Pancreas (tissue), 10 donors: ENCODE results near the gene GMPPB. TPM values are rescaled to one million over a fixed set of nuclear protein-coding genes. Genes with fewer than 3 reads are reported as not detected.
A peak's percentile ranks its signal among the peaks of the same experiment; 100 is the strongest.

Experiments used
- ATAC-seq, 4 donors: fragments of 200-7000 bp; cut with Tn5 transposase; one replicate each; pipeline versions ENCODE4 v1.8.0 to v1.9.1; 2020; ENCODE audit warnings: mild to moderate bottlenecking in 4 of 4, moderate library complexity in 4 of 4
- DNase-seq, 6 donors: peaks; one replicate each; pipeline ENCODE4 v3.0.0-alpha.2; 2020
- FAIRE-seq: peaks from 2 replicates; lab custom pipeline; 2012; peaks lifted over from hg19 to GRCh38; lab: Jason Lieb, UNC
- H3K27ac ChIP-seq, 4 donors: fragments of 200-600 bp; sonication (generic); 1 replicate in 3 of 4; 2 replicates in 1 of 4; pipeline versions ENCODE4 v1.5.0 to v1.8.0; 2020
- H3K27me3 ChIP-seq, 4 donors: fragments of 200-600 bp; one replicate each; pipeline ENCODE4 v1.8.0; 2021
- H3K36me3 ChIP-seq, 3 donors: fragments of 200-600 bp; sonication (generic) in 1 of 3; one replicate each; pipeline versions ENCODE4 v1.5.0 to v1.8.0; 2020 to 2021
- H3K4me1 ChIP-seq, 3 donors: fragments of 200-600 bp; one replicate each; pipeline ENCODE4 v1.8.0; 2021
- H3K4me3 ChIP-seq, 4 donors: fragments of 200-600 bp; sonication (generic) in 2 of 4; one replicate each; pipeline versions ENCODE4 v1.5.0 to v1.8.0; 2020 to 2021
- H3K9me3 ChIP-seq, 4 donors: fragments of 200-600 bp; one replicate each; pipeline ENCODE4 v1.8.0; 2021
- CTCF ChIP-seq, 4 donors: fragments of 200-600 bp; sonication (generic) in 3 of 4; IDR thresholded peaks; one replicate each; pipeline versions ENCODE4 v1.5.0 to v1.8.0; 2021; ENCODE audit warnings: antibody characterized with exemption in 4 of 4
- WGBS, 2 donors: extraction: QIAGEN DNeasy Blood & Tissue Kit; methylation state at CpG; one replicate each; pipeline ENCODE4 v1.1.7; 2013; 5-methylcytosine and 5-hydroxymethylcytosine counted together
- intact Hi-C, 3 donors: fragments of 100-400 bp; cut with DNase I; formaldehyde crosslinking; loops; one replicate each; pipeline versions ENCODE4 v1.11.1 to v1.14.2; 2022
- polyA plus RNA-seq, 2 donors: library from polyadenylated mRNA; stranded (reverse); fragments of 200-250 nt; gene quantifications; one replicate each; pipeline ENCODE4 v1.2.3, GENCODE V29; 2013
- total RNA-seq, 6 donors: library from RNA; stranded (reverse); fragmentation: NEBNext Ultra II Directional in 4 of 6; extraction: Animal tissue kit (Norgen Biotek cat#: 25700) in 4 of 6; gene quantifications; one replicate each; pipeline versions ENCODE4 v1.2.1 to v1.2.4, GENCODE V29; 2021 to 2023
- donor health status: healthy with polysubstance abuse.
- donor health status: DM: no; HTN: no; CAD: no; lungs with moderate emphysema.
- donor health status: DM: no; HTN: no; CAD: no.
- donor health status: control.
- donor health status: control.
- donor health status: Bipolar disorder and iron deficiency.
- donor health status: DM: yes; HTN: yes; CAD: no.
- donor health status: DM: no; HTN: no; CAD: no.
- donor health status: DM: no; HTN: no; CAD: no.
- donor health status: DM: yes; HTN: yes; CAD: no.

The GMPPB gene
- total and polyA plus RNA-seq, 8 donors: 22.4 to 46.7 (median 34.5) TPM

- Histone ChIP-seq H3K4me1 (peaks cover 0 to 11% (median 6%) of the 10 kb centered on the region in 3 donors), H3K9me3 (no peaks in the 10 kb centered on the region), H3K27ac (no peak overlapping the region), H3K4me3 (no peak overlapping the region), H3K36me3 (peaks cover 0 to 17% (median 10%) of the 10 kb centered on the region in 3 donors), H3K27me3 (no peaks in the 10 kb centered on the region)
- DNase-seq: no peak
- WGBS, 2 donors: 88 to 91% methylated on average over 11 of the region's 11 CpGs
- no peak for FAIRE-seq
- no peak for ATAC-seq
- no peak for TF ChIP-seq CTCF (IDR thresholded peaks at IDR 0.05)
- intact Hi-C loops: no loop called here
Measured at GRCh38 chr3:49675912-49676311, 47.8 kb downstream of the GMPPB start.

- intact Hi-C loops: loop anchor here in 1 of 3 donors (5.0 kb wide), 1 partner anchor 137 kb away; no protein-coding TSS in a partner anchor
- no peak for TF ChIP-seq CTCF (IDR thresholded peaks at IDR 0.05)
- 2 to 3% methylated on average over 34 of the region's 34 CpGs for WGBS, 2 donors
- peaks cover 0 to 11% (median 6%) of the 10 kb centered on the region in 3 donors for H3K4me1 ChIP-seq
- no peaks in the 10 kb centered on the region for H3K27me3 ChIP-seq
- no peaks in the 10 kb centered on the region for H3K9me3 ChIP-seq
- peak overlapping the region; percentile 86 to 93 (median 90) for H3K27ac ChIP-seq
- no peak for DNase-seq
- H3K4me3 ChIP-seq: peak overlapping the region; percentile 66 to 98 (median 92)
- ATAC-seq: peak; percentile 9 to 42 (median 23)
- FAIRE-seq: no peak
- peaks cover 0 to 17% (median 10%) of the 10 kb centered on the region in 3 donors for H3K36me3 ChIP-seq
Measured at GRCh38 chr3:49674497-49674983, 49.2 kb downstream of the GMPPB start.

GRCh38 chr3:49673715-49674496, 49.8 kb downstream of the GMPPB start, which contains the start of gene APEH:
TSS of gene APEH (plus strand) at chr3:49674351. CDS start at chr3:49674402, 51 bp downstream.
- no peak for TF ChIP-seq CTCF (IDR thresholded peaks at IDR 0.05)
- peak; percentile 90 to 96 (median 92) for ATAC-seq
- peak within 1 kb of the TSS; percentile 66 to 98 (median 92) for H3K4me3 ChIP-seq
- WGBS, 2 donors: 0% methylated on average over 58 to 71 of the region's 71 CpGs
- H3K36me3 ChIP-seq: peaks cover 0 to 11% (median 6%) of the 10 kb centered on the region in 3 donors
- intact Hi-C loops: loop anchor here in 1 of 3 donors (5.0 kb wide), 1 partner anchor 137 kb away; no protein-coding TSS in a partner anchor
- H3K27ac ChIP-seq: peak within 1 kb of the TSS; percentile 86 to 93 (median 90)
- H3K4me1 ChIP-seq: peaks cover 5 to 15% (median 6%) of the 10 kb centered on the region in 3 donors
- FAIRE-seq: no peak
- no peaks in the 10 kb centered on the region for H3K27me3 ChIP-seq
- no peaks in the 10 kb centered on the region for H3K9me3 ChIP-seq
- DNase-seq: peak; percentile 95 to 98 (median 96)

GRCh38 chr3:49673121-49673714, 50.5 kb downstream of the GMPPB start:
- peak overlapping the region; percentile 86 to 93 (median 90) for H3K27ac ChIP-seq
- H3K36me3 ChIP-seq: peaks cover 0 to 7% (median 0%) of the 10 kb centered on the region in 3 donors
- H3K9me3 ChIP-seq: no peaks in the 10 kb centered on the region
- H3K4me1 ChIP-seq: peaks cover 6 to 19% (median 10%) of the 10 kb centered on the region in 3 donors
- intact Hi-C loops: loop anchor here in 1 of 3 donors (5.0 kb wide), 1 partner anchor 136 kb away; no protein-coding TSS in a partner anchor
- DNase-seq (no peak), ATAC-seq (peak in 1 of 4 donors; percentile 1), FAIRE-seq (no peak)
- no peaks in the 10 kb centered on the region for H3K27me3 ChIP-seq
- WGBS, 2 donors: 18 to 28% methylated on average over 16 to 17 of the region's 17 CpGs
- no peak for TF ChIP-seq CTCF (IDR thresholded peaks at IDR 0.05)
- peak overlapping the region; percentile 66 to 98 (median 92) for H3K4me3 ChIP-seq
